ENCODE data around the gene ADORA3.

ADORA3 gene

DNA sequence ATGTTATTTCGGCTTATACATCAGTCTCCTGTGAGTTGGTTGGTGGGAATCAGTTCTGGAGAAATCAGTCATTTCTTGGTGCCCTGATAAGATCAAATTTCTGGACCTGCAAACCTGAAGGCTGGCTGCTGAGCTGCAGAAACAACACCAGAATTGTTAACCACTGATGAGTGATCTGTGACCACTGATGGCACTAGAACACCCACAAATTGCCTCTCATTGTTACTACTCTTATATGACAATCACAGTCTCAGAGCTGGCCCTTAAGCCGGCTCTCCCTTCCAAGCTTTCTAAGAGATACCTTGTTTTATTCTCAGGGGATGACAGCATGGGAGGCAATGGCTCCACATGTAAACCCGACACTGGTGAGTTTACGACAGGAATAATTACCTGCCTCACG is 27.7 kb downstream of the ADORA3 start:
- no peak for DNase-seq (ENCODE audit: low read depth, low spot score)

DNA sequence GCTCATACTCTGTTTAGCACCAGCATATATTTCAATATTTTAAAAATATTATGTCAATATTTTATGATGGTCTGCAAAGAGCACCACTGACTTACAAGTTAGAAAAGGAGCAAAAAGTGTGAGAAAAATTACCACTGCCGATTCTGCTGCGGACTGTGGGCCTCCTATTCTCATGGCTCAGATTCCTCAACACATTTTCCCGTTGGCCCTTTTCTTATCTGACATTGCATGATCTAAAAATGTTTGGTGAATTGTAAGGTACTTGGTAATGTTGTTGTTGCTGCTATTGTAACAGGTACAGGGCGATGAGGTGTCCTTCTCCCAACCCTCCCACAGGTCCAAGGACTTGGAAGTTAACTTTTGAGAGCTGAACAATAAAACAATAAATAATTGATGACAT is 28.9 kb downstream of the ADORA3 start:
- DNase-seq (ENCODE audit: low read depth, low spot score), result no peak

DNA sequence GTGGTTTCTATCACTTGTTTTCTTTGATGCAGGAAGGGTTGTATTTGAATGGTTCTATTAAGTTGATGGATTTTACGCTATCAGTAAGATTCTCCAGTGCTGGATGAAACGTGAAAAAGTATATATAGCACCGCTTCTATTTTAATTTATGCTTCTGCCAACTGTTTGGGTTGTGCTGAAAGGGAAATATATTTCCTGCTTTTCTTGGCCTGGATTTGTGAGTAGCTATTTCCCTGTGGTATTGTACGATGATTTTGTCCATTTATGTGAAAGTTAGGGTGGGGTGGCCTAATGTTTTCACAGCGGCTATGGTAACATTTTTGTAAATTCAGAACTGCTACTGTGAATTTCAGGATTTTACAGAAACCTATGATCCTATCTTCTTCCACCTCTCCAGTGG is 29.3 kb downstream of the ADORA3 start:
- no peak for DNase-seq (ENCODE audit: low read depth, low spot score)

DNA sequence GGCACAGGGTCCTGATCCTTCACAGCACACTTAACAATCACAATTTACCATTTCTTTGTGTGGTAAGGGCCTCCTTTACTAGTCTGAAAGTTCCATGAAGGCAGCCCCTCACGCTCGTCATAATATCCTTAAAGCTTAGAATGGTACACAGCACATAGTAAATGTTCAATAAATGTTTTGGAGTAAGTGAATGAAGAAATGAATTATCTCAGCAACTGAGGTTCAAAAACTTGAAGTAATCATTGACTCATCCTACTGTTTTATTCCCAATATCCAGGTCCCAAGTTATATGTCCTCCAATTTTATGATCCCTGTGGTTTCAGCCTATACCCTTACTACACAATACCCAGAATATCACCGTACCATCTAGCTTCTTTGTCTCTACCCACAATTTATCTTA is 31.9 kb downstream of the ADORA3 start:
- DNase-seq (ENCODE audit: low read depth, low spot score), result no peak

DNA sequence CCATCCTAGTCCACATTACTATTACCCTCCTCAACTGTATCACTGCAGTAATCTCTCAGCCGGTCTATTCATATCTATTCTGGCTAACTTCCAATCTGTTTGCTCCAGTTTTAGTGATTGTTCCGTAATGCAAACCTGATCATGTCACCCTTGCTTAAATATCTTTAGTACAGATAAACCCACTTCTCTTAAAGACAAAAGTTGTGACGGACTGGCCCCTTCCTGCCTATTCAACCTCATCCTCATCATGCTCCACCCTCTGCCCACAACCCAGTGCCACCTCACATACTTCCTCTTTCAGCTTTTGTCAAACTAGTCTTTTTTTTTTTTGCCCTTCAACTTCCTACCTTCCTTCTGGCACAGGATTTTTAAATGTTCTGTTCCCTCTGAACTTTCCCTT is 32.4 kb downstream of the ADORA3 start:
- no peak for DNase-seq (ENCODE audit: low read depth, low spot score)

DNA sequence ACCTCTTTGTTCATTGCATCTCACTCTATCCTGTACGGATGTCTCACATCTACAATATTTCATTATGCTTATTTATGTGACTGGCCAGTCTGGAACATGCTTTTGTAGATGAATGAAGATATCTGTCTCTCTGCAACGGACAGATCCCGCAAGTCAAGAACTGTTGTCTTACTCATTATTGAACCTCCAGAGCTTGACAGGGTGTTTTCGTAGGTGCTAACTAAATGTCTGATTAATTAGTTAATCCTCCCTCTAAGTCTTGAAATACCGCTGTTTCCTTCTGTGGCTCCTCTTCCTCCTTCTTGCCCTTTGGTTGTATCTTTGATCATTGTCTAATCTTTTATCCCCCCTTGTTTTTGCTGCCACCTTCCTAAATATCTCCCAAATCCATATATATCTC is 32.8 kb downstream of the ADORA3 start:
- no peak for DNase-seq (ENCODE audit: low read depth, low spot score)

DNA sequence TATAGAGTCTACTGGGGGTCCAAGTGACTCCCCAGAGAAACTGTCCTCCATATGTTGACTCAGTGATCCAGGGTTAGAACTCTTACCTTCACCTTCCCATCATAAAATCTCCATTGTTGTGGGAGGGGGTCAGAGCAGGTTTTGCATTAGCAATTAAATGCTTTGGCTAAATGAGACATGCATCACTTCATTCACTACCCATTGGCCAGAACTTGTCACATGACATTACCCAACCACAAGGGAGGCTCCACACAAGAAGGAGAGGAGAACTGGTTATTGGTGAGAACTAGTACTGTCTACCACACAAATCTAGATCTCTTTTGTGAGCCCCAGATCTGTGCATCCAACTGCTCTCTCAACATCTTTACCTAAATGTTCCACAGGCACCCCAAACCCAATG is 33.9 kb downstream of the ADORA3 start:
- no peak for DNase-seq (ENCODE audit: low read depth, low spot score)

DNA sequence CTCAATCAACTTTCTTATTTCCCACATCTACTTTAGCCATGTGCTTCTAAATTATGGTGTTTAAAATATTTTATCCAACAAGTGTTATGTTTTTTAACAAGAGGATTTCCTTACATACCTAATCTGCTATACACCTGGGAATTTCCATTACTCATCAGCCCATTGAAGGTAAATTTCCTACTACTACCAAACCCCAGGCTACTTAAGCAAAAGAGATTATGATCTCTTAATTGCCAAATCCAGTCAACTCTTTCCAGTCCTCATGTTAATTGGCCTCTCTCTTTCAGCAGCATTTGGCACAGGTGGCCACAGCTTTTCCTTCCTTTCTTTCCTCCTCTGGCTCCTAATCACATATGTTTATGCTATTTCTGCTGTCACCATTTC is 34.7 kb downstream of the ADORA3 start:
- no peak for DNase-seq (ENCODE audit: low read depth, low spot score)

DNA sequence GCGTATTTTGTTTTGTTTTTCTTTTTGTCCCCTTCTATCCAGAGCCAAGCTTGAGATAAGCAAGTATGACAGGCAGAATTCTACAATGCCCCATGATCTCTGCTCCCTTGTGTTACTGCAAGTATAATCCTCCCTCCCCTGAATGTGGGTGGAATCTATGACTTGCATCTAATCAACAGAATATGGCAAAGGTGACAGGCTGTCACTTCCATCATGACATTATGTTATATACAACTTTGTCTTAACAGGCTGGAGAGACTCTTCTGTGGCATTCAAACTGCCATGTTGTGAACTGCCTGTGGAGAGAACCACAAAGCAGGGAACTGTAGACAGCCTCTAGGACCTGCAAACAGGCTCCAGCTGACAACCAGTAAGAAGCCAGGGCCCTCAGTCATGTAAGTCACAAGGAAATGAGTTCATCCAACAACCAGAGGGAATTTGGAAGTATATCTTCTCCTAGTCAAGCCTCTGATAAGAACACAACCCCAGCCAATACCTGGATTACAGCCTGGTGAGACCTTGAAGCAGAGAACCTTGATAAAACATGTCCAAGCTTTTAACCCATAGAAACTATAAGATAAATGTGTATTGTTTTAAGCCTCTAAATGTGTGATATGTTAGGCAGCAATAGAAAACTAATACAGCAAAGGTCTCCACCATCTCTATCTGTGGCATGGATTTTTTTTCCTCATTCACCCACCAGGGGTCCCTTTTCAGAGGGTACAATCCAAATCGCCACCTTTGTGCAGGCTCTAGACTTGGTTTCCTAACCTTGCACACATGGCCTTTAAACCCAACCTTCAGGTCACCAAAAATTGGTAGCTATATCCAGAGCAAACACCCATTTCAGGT is 35.3 kb downstream of the ADORA3 start:
- DNase-seq (ENCODE audit: low read depth, low spot score), result no peak

DNA sequence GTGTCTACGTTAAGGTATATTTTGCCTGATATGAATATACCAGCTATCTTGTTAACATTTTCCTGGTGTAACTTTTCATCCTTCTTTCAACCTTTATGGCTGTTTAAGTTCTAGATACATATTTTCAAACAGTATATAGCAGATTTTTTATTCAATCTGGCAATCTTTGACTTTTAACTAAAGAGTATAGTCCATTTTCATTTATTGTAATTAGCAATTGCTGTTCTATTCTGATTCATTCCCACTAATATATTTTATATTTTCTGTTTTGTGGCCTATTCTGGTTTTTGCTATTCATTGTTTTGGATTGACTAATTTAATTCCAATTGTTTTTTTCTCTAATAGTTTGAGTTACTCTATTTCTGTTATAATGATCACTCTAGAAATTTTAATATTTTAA is 37.0 kb downstream of the ADORA3 start:
- no peak for DNase-seq (ENCODE audit: low read depth, low spot score)

DNA sequence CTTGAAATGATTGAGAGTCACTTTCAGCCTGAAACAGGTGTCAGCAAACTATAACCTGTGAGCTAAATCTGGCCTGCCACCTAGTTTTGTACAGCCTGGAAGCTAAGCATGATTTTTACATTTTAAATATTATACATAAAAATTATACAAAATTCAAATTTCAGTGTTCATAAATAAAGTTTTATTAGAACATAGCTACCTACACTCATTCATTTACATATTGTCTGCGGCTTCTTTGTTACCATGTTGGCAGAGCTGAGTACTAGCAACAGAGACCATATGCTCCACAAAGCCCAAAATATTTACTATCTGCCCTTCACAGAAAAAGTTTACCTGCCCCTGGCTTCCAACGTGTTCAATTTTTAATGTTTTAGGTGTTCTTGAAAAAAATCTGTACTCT is 37.7 kb downstream of the ADORA3 start:
- DNase-seq (ENCODE audit: low read depth, low spot score), result no peak

DNA sequence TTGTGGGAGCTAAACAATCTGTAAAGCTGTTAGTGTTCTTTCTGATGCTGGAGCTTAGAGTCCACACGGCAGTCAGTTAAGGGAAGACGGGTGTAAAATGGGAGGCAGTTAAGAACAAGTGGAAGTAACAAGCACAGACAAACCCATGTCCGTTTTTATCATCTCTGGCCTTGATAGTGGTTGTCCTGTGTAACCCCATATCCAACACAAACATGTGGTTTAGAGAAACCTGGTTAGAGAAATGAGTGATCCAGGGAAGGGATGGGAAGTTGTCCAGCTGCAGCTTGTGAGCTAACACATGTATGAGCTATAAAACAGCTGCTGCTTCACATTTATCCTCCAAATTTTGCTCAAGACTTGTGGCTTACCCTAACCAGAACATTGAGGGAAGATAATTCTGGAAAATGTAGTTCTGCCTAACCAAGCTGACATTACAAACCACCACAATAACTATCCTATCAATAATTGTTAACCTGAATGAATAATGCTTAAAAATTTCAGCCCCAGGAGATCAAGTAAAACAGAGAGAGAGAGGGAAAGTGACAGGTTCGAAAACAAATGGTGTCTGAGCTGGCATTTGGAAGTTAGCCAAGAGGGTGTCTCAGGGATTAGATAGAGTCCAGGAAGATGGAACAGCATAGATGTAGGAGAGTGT is 40.3 kb downstream of the ADORA3 start:
- no peak for DNase-seq (ENCODE audit: low read depth, low spot score)

DNA sequence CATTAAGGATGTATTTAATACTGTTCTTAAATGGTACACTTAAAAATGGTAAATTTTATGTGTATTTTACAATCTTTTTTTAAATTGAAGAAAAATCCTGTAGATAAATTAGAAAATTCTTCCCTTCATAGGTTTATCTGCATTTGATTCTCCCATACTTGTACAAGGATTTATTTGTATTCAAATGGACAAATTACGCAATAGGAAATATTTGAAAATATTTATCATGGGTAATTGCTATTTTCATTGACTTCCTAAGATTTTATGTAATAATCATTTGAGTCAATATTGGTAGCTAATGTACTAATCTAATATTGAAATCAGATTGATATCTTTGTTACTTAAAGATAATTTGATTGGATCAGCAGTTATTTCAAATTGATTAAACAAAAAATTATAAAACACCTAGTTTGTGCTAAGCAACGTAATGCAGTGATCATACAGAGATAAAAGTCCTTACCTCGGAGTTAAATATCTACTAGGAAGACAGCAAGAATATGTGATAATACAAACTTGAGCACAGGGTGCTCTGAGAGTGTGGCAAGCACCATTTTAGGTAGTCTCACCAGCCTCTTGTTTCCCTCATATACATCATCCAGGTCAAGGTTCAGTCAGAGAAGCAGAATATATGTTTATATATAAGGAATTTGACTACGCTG is 40.9 kb downstream of the ADORA3 start:
- DNase-seq (ENCODE audit: low read depth, low spot score), result no peak

DNA sequence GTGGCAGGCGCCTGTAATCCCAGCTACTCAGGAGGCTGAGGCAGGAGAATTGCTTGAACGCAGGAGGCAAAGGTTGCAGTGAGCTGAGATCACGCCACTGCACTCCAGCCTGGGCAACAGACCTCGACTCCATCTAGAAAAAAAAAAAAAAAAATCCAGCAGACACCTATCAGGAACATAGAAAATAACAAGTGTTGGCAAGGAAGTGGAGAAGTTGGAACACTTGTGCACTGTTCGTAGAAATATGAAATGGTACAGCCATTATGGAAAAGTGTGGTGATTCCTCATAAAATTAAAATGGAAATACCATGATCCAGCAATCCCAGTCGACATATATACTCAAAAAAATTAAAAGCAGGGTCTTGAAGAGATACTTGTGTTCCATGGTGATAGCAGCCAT is 41.7 kb downstream of the ADORA3 start:
- DNase-seq (ENCODE audit: low read depth, low spot score), result no peak

DNA sequence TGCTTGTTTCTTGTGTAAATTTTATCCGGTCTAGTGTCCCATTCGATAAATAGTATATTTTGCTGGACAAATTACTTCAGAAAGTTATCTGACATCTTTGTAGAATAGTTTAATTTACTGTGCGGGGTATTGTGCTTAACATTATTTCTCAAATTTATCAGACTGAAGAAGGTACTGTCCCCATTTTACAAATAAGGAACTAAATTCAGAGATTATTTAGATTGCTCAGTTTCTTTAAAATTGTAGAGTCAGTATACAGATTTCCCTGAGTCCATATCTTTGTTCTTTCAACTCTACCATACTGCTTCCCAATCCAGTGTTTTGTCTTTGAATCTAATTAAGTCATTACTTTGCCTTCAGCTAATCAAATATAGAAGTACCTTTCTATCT is 47.8 kb downstream of the ADORA3 start:
- no peak for DNase-seq (ENCODE audit: low read depth, low spot score)

DNA sequence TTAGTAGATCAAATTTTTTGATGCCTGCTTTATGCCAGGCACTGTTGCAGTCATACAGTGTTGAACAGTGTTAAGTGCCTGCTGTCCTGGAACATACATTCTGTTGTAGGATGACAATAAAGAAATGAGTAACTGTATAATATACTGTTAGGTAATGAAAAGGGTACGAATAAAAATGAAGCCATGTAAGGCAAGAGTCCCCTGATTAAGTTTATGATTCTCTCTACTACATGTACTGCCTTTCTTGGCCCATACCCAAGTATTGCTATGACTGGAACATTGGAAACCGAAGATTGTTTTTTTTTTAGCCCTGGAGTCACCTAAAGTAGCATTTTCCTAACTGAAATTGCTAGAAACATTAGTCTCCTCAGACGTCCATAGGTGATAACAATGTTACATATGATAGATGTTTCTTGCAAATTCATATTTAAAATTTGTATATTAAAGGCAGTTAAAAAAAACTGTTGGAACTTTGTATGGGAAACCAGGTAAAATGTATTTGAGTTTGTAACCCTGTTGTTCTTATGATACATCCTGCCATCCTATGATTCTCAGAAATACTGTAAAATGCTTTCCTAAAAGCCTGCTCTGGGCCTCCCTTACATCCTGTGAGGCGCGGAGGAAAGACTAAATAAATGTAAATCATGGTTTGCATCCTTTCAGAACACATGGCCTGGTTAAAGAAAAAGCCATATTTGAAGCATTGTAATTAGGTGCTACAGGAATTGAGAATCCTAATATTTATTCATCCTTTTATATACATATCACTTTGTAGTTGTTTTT is 48.4 kb downstream of the ADORA3 start:
- no peak for DNase-seq (ENCODE audit: low read depth, low spot score)

DNA sequence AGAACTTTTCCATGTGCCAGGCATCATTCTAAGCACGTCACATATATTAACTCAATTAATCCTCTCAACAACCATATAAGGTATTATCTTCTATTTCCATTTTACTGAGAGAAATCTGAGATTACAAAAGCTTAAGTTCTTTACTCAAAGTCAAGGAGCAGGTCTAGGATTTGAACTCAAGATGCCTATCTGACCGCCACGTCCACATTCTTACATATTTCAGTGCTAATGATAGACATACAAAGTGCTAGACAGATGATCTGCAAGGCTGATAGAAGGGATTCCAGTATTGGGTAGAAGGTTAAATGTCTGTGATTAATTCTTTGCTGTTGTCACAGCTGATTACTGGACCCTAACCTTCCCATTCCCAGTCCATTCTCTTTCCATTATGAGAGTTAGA is 49.7 kb downstream of the ADORA3 start:
- DNase-seq (ENCODE audit: low read depth, low spot score), result no peak

DNA sequence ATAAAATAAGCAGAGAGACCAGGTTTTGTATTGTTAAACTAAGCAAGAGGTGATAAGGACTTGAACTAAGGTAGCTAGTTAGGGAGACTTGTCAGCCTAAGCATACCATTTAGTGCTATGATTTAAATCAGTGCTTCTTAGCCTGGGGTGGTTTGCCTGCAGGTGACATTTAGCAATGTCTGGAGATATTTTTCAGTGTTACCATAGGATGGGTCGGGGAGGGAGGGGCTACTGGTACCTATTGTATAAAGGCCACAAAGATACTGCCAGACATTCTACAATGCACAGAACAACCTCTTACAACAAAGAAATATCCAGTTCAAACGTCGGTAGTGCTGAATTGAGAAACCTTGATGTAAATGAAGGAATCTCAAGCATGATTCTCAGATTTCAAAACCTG is 50.9 kb downstream of the ADORA3 start:
- no peak for DNase-seq (ENCODE audit: low read depth, low spot score)

DNA sequence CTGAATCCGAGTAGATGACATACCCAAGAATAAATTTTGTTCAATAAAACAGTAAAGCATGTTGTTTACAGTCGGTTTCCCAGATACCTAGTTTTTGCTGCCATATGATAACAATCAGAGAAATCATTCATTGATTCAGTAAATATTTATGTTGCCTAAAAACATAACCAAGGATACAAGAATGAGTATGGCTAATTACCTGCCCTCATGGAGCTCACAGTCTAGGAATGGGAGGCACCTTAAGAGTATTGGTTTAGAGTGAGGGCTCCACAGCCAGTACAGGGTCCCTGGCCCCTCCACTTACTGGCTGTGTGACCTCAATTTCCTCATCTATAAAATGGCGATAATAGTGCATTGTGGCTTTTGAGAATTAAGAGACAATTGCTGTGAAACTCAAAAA is 53.2 kb downstream of the ADORA3 start:
- DNase-seq (ENCODE audit: low read depth, low spot score), result no peak

DNA sequence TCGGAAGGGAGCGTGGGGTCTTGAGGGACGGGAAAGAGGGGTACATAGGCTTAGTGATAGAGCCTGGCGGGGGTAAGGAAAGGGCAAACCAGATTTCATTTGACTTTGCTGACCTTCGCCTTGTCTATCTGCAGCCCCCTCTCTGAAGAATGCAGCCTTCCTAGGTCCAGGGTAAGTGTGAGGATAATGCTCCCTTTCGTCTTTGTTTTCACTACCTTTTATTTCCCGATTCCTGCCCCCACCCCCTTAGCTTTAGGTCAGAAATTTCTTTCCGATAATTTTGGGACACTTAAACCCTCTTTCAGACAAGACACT is 53.8 kb downstream of the ADORA3 start:
- no peak for DNase-seq (ENCODE audit: low read depth, low spot score)
